Activated CD8-positive, alpha-beta memory T cell treated with anti-CD3 and anti-CD28 coated beads, Interleukin-2, amount 50 U/mL, for 24 hours (primary cell): ENCODE measurements around the gene TGFBI.
"Not testable (repeated sequence)": the region's sequence is repeated elsewhere in the genome, so short reads cannot be mapped to it uniquely, and the experiment has no call there.

Experiments
- DNase-seq: peaks from one replicate; pipeline ENCODE4 v3.0.0-alpha.2; 2020; ENCODE audit errors: extremely low read depth

The TGFBI gene

GRCh38 chr5:136045026-136045425 is 16.2 kb downstream of the TGFBI start:
- not testable (repeated sequence) for DNase-seq

DNA sequence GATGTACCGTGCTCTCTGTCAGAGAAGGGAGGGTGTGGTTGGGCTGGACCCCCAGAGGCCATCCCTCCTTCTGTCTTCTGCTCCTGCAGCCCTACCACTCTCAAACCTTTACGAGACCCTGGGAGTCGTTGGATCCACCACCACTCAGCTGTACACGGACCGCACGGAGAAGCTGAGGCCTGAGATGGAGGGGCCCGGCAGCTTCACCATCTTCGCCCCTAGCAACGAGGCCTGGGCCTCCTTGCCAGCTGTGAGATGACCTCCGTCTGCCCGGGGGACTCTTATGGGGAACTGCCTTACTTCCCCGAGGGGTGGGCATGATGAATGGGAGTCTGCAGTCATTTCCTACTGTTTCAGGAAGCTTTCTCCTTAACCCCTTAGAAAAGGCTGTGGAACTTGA is 17.5 kb downstream of the TGFBI start:
- no peak for DNase-seq

- DNase-seq: no peak
Observed at GRCh38 chr5:136047858-136048257, 19.1 kb downstream of the TGFBI start.

DNA sequence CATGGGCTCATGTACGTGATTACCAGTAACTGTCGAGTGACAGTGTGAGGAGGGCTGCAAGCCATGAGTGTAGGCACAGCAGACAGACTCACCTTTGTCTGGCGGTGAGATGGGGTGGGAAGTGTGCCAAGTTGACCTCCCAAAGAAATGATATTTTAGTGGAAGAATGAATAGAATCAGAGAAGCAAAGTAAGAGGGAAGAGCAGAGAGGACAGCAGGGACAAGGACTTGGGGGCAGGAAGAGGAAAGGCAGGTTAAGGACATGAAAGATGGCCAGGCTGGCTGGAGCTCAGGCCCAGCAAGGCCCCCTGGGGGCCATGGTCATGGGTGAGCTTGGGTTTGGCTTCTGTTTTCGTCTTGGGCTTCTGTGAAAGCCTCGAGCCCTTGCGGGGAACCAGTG is 20.2 kb downstream of the TGFBI start:
- DNase-seq: no peak

DNA sequence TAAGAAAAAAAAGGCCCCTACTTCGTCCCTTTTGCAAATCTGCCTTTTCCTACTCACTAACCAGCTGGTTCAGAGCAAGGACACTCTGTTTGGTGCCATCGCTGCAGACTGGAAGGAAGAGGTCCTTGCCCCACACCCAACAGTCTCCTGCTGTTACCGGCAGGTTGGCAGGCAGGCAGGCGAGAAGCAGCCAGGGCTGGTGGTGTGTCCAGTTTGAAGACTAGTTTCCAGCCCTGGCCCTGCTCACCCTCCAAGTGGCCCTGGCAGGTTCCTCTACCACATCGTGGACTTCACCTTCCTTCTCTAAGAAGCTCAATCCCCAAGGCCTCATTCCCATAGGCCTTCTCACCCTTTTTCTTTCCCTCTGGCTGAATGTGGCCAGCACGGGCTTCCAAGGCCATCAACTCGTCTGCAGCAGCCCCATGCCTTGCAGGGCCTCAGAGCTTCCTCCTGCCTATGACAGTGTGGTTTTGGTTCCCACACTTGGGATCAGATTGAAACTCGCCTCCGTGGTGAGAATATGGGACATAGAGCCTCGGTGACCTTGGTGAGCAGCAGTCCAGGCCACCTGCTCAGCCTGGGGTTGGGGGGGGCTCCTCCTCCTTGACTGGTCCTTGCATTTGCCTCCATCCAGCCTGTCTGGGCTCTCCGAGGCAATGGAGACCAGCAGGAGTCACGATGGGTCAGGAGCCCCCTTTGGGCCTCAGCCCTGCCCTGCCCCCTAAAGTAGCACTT is 22.9 kb downstream of the TGFBI start:
- DNase-seq: no peak

DNA sequence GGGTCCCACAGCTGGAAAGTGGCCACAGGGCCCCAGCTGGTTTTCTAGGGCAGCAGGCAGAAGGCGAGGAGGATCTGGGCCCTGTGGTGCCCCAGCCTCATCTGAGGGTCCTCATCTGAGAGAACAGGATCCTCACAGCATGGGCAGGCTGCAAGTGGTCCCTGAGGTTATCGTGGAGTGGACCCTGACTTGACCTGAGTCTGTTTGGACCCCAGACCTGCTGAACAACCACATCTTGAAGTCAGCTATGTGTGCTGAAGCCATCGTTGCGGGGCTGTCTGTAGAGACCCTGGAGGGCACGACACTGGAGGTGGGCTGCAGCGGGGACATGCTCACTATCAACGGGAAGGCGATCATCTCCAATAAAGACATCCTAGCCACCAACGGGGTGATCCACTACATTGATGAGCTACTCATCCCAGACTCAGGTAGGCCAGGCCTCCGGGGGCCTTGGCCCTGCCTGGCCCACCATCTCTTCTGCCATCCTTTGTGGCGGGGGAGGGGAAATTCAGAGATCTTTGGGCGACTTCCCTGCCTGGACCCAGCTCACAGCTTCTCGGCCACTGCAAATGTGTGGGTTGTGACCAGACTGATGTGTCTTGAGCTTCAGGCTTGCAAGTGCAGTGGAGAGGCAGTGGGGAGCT is 24.0 kb downstream of the TGFBI start:
- no peak for DNase-seq

- no peak for DNase-seq
Observed at GRCh38 chr5:136053336-136054141, 24.8 kb downstream of the TGFBI start.

DNA sequence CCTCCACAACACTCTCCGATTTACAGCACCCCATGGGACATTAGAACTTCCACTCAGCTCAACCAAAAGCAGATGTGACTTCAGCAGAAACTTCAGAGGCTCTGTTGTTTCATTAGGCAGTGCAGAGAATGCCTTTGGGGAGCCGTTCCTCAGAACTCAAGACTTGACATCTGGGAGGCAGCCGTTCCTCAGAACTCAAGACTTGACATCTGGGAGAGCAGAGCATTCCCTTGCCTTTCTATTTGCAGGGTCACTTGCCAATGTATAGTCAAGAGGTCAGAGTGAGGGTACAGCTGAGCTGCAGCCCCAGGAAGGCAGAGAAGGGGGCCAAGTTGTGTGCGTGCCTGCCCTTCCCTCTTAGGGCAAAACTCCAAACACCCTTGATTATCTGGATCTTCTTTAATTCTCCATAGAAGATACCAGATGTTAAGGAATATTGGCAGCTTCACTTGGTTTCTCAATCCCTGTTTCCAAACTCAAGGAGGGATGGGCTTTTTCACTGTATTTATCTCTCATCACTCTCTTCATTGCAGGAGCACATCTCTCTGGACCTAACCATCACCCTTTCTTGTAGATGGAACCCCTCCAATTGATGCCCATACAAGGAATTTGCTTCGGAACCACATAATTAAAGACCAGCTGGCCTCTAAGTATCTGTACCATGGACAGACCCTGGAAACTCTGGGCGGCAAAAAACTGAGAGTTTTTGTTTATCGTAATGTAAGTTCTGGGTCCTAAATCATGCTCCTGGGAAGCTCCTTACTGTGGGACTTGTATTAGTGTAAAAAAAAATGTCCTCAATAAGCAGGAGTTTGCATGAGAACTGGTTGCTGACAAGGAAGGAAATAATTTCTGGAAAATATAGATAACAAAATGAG is 25.6 kb downstream of the TGFBI start:
- DNase-seq: no peak

DNA sequence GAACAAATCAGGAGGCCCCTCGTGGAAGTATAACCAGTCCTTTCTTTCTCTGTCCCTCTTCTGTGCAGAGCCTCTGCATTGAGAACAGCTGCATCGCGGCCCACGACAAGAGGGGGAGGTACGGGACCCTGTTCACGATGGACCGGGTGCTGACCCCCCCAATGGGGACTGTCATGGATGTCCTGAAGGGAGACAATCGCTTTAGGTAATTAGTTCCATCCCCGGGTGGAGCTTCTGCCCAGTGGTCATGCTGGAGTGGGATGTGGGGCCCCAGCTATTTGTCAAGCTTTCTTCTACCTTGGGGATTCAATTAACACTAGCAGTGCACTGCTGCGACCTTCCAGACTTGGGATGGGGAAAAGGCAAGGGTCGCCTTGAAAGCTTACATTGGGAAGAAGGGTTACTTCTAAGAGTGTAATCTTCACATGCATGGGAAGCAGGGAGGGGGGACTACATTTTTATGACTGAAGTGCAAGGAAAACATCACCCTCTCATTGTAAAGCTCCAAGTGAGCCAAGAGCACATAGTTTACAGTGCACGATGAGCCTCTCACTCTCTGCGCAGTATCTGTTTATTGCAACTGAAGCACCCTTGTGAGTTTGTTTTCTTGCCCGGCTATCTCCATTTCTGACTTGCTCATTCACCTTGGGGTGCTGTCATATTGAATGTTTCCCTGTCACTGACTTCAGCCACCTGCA is 27.0 kb downstream of the TGFBI start:
- no peak for DNase-seq

DNA sequence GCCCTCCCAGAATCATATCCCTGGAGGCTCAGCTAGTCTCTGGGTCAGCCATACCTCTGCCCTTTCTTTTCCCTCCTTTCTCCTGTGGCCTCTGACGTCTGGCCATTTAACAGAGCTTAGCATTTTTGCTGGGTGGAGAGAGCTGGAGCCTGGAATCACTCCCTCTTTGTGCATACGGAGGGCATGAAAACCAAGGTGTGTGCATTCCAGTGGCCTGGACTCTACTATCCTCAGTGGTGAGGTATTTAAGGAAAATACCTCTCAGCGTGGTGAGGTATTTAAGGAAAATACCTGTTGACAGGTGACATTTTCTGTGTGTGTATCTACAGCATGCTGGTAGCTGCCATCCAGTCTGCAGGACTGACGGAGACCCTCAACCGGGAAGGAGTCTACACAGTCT is 27.5 kb downstream of the TGFBI start:
- DNase-seq: no peak

DNA sequence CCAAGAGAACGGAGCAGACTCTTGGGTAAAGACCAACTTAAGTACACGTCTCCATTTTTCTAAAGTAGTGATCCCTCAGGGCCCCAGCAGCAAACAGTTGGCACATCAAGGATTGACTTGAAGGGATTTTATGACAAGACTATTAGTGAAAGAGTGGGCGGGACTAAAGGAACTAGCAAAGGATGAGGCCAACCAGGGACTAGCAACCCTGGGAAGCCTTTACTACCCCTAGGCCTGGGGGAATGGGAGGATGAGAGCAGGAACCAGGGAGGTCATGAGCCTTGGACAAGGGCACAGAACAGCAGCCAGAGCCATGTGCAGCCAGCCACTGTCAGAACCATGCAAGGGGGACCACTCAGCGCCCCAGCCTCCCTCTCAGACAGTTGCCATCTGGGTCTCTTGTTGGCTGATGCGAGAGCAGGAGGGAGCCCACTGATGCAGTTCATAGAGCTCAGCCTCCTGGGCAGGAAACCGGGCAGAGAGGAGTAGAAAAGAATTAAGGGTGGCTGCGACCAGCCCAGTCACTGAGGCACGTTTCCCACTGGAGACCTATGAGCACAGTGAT is 28.1 kb downstream of the TGFBI start:
- no peak for DNase-seq

DNA sequence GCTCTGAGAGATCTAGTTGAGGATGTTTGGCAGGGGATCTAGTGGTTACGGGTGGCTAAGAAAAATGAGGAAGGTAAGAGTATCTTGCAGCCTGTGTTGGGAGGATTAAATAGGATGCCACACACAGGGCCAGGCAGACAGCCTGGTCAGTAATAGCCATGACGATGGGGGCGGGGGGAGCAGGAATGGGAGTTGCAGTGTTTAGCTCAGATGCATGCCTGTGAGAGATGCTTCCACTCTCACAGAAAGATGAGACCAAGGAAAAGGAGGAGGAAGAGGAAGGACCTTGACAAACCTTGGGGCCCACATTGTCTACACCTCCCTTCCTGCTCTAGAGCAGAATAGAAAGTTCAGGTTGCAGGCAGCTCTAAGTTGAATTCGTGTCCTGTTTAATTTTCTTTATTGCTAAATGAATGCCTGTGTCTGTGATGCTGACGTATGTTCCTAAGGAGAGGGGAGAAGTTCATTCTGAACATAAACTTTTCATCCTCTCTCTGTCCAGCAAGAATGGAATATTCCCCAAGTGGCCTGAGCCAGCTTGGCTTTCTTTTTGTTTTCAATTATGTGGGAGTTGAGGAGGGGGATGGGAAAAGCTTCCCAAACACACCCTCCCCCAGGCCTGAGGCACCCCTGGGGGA is 28.7 kb downstream of the TGFBI start:
- DNase-seq: no peak

DNA sequence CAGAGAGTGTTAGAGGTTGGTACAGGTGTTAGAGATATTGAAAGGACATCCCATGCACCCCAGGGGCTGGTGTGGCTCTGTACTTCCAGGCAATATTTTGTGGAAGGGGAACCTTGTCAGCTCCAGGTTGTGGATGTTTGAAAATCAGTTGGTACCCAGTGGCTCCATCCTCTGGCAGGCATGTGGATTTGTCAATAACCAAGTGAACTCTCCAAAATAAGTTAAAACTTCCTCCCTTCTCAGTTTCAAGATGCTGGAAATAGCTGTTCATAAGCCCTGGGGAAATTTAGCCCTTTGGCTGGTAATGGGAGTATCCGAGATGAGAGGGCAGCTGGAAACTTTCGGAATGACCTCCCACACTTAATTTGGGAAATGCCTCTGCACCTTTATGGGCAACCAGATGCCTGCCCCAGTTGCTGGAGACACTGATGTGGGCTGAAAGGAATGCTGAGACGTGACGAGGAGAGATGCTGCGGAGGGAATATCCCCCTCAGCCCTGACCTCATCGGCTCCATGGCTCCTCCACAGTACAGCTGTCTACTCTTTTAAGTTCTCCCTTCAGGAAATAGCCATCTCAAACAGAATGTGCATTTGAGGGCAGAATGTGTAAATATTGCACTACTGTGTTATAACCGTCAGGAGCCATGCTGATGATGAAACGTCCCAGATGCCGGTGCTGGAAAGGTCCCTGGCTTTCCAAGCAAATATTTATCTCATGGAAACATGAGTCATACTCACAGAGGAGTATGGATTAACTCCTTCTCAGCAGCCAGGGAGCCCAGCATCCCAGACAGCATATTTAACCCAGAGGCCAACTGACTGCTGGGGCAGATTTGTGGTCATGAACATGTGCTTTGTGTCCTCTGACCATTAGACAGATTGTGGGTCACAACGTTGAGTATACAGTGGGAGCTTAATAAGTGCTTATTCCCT is 29.5 kb downstream of the TGFBI start:
- no peak for DNase-seq

DNA sequence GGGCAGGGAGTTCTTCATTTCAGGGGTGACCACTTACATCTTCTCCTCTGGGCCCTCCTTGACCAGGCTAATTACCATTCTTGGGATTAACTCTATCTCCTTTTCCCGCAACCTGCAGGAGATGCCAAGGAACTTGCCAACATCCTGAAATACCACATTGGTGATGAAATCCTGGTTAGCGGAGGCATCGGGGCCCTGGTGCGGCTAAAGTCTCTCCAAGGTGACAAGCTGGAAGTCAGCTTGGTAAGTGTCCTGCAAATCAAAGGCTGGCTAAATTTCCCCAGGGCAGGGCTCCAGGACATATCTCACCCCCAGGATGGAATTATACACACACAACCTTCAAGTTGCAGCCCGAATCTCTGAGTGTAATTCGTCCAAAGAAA is 30.2 kb downstream of the TGFBI start:
- DNase-seq: no peak

DNA sequence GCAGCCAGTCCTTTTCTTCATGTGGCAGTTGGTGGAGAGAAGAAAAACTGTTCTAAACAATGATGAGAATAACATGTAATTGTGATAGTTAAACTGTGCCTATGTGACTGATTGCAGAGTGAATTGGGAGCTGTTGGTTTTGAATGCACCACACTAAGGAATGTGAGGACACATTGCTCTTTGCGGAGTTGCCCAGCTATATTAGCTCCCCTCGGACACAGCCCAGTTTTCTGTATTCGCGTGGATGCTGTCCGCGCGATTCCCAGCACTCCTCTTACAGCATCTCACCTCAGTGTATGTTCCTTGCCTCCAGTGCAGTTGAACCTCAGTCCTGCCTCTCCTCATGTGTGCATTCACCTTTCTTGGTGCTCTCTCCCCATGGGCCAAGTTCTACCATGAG is 32.2 kb downstream of the TGFBI start:
- DNase-seq: no peak

DNA sequence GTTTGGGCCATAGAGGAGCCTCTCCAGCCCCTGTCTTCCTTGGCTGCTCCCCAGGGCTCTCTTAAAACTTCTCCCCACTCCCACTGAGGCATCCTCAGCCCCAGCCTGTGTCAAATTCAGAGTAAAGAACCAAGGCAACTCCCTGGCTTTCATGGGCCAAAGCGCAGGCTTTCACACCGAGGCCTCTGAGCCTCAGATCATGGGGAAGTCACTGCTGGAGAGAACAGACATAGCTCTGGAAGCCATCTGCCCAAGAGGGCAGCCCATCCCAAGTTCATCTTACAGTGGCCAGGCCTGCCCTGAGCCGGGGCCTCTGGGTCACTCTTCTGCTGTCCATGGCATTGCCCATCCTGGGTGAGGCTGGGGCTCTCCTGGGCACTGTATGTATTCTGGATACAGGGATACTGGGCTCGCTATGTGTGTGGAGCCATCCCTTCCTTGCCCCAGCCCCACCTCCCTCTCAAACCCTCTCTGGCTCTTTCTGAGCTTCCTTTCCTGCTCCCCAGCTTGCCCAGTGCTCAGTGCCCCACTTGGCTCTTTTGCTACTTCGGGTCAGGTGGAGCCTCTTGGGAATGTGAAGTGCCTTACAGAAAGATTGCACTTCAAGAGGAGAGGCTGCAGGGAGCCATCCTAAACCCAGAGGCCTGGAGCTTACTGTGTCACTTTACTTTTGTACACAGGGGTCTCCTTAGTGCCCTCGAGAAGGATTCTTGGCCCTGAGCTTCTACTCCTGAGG is 33.0 kb downstream of the TGFBI start:
- DNase-seq: no peak

GRCh38 chr5:136062366-136063274 is 33.8 kb downstream of the TGFBI start:
- DNase-seq: no peak
